IPS-20b (cell line): ENCODE measurements around the gene PRAMEF17.
"Not testable (repeated sequence)": the region's sequence is repeated elsewhere in the genome, so short reads cannot be mapped to it uniquely, and the experiment has no call there.

Source experiments
- H3K27ac ChIP-seq: one replicate; pipeline ENCODE4 v1.5.1; 2013; ENCODE audit warnings: low read length
- H3K27me3 ChIP-seq: 2 replicates; pipeline ENCODE4 v1.6.1; 2013; ENCODE audit warnings: mild to moderate bottlenecking, low read length, inconsistent platforms; ENCODE audit not compliant: insufficient read depth
- H3K36me3 ChIP-seq: 2 replicates; pipeline ENCODE4 v1.6.1; 2013; ENCODE audit warnings: low read depth, mild to moderate bottlenecking, inconsistent platforms, low read length, moderate library complexity; ENCODE audit not compliant: insufficient read depth
- H3K4me1 ChIP-seq: 2 replicates; pipeline ENCODE4 v1.6.1; 2013; ENCODE audit warnings: mild to moderate bottlenecking, control low read depth, inconsistent platforms, low read length, moderate library complexity; ENCODE audit not compliant: insufficient read depth
- H3K4me3 ChIP-seq: 2 replicates; pipeline ENCODE4 v1.5.1; 2013; ENCODE audit warnings: mild to moderate bottlenecking, low read length, inconsistent platforms
- H3K9ac ChIP-seq: 2 replicates; pipeline ENCODE4 v1.6.1; 2013; ENCODE audit warnings: low read depth, mild to moderate bottlenecking, inconsistent platforms, low read length, moderate library complexity
- H3K9me3 ChIP-seq: 2 replicates; pipeline ENCODE4 v1.6.1; 2013; ENCODE audit warnings: mild to moderate bottlenecking, low read depth, low read length, inconsistent platforms; ENCODE audit not compliant: insufficient read depth

The PRAMEF17 gene, protein sequence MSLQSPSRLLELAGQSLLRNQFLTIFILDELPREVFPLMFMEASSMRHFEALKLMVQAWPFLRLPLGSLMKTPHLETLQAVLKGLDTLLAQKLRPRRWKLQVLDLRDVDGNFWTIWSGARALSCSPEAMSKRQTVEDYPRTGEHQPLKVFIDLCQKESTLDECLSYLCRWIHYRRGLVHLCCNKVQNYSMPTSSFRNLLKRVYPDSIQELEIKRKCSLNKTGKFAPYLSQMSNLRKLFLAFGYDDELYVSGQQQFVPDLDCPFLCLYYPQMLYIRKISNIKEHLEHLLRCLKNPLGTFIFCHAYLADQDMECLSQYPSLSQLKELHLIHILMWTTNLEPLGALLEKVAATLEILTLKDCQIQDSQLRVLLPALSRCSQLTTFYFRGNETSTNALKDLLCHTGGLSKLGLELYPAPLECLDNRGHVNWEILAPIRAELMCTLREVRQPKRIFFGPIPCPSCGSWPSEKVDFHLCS

DNA sequence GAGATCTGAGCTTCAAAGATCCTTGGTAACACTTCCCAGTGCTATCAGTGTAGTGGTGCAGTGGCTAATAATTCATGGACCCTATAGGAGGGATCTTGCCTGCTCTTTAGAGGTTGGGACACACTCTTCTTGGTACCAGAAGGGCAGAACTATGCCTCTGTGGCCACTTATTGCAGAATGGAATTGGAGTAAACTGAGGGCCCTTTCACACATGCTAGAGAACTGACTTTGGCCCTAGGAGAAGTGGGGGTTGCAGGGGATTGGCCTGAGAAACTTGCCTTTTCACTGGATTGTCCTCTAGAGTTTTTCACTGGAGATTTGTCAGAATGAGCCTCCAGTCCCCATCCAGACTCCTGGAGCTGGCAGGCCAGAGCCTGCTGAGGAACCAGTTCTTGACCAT, at the start of gene PRAMEF17:
Gene PRAMEF17, plus strand, starts transcription at position 301 of the 400 bp plus-strand sequence. Its CDS starts 26 bp downstream, at position 327.
- peaks cover 65% of the 10 kb centered on the region for H3K9me3 ChIP-seq
- H3K27ac ChIP-seq, H3K36me3 ChIP-seq, H3K9ac ChIP-seq, H3K27me3 ChIP-seq, H3K4me3 ChIP-seq, H3K4me1 ChIP-seq: not testable (repeated sequence)

DNA sequence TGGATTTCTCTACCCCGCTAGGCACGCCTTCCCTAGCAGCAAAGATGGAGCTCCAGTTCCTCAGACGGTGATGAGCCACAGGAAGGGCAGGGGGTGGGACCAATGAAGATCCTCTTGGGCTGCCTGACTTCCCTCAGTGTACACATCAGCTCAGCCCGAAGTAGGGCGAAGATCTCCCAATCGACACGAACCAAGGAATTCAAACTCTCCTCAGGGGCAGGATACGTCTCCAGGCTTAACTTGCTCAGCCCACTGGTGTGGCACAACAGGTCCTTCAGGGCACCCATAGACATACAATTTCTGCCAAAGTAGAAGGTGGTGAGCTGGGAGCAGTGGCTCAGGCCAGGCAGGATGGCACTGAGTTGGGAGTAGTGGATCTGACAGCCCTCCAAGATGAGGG, 46.9 kb upstream of the PRAMEF17 start:
- not testable (repeated sequence) for H3K9ac ChIP-seq, H3K4me1 ChIP-seq

DNA sequence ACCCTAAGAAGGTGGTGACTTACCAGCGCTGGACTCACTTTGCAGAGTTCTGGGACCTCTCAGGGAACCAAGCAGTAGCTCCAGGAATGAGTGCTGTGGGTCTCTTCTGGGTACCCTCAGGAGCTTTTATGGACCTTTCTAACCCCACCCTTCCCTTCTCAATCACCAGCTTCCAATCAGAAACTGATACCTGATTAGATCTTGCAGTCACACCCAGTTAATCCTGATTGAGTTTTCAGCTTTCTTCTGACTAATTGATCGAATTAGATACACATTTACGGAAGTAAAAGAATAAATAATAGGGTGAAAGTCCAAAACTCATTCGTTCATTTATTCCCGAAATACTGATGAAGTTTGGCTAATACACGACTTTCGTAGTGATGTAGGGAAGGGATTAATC, 42.4 kb upstream of the PRAMEF17 start, which contains the start of gene PRAMEF14:
Gene PRAMEF14, minus strand, starts transcription at position 101 of the 400 bp plus-strand sequence. CDS start 1,820 bp downstream, outside the sequence.
- H3K4me1 ChIP-seq, H3K36me3 ChIP-seq, H3K4me3 ChIP-seq, H3K27me3 ChIP-seq, H3K27ac ChIP-seq, H3K9ac ChIP-seq, H3K9me3 ChIP-seq: not testable (repeated sequence)

More for the DNA sequence above, 46.9 kb upstream of the PRAMEF17 start:
- not testable (repeated sequence) for H3K4me3 ChIP-seq, H3K9me3 ChIP-seq, H3K27me3 ChIP-seq, H3K27ac ChIP-seq, H3K36me3 ChIP-seq

DNA sequence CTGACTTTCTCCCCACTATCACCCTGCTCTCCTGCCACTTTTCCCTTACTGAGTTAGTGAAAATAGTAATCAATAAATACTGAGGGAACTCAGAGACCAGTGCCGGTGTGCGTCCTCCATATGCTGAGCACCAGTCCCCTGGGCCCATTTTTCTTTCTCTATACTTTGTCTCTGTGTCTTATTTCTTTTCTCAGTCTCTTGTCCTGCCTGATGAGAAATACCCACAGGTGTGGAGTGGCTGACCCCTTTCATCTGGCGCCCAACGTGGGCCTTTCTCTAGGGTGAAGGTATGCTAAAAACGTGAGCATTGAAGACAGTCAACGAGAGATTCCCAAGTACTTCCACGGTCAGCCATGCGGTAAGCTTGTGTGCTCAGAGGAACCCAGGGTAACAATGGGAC, 36.0 kb upstream of the PRAMEF17 start:
- H3K4me1 ChIP-seq, H3K27me3 ChIP-seq, H3K36me3 ChIP-seq, H3K4me3 ChIP-seq, H3K9ac ChIP-seq, H3K9me3 ChIP-seq, H3K27ac ChIP-seq: not testable (repeated sequence)

DNA sequence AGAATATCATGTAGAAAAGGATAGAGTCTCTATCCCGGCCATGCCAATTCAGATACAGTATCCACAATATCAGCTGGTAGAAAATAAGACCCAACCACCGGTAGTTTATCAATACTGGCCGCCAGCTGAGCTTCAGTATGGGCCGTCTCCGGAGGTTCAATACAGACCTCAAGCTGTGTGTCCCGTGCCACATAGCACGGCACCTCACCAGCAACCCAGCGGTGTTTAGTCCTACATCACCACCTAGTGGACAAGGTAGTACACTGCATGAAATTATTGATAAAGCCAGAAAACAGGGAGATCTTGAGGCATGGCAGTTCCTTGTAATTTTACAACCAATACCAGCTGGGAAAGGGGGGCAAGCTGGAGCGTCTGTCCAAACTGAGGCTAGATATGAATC, 35.0 kb upstream of the PRAMEF17 start:
- not testable (repeated sequence) for H3K27ac ChIP-seq, H3K36me3 ChIP-seq, H3K9ac ChIP-seq, H3K4me1 ChIP-seq, H3K27me3 ChIP-seq, H3K4me3 ChIP-seq, H3K9me3 ChIP-seq

DNA sequence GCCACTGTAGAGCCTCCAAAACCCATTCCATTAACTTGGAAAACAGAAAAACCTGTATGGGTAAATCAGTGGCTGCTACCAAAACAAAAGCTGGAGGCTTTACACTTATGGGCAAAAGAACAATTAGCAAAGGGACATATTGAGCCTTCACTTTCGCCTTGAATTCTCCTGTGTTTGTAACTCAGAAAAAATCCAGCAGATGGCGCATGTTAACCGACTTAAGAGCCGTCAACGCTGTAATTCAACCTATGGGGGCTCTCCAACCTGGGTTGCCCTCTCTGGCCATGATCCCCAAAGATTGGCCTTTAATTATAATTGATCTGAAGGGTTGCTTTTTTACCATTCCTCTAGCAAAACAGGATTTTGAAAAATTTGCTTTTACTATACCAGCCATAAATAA, 32.7 kb upstream of the PRAMEF17 start:
- H3K4me1 ChIP-seq, H3K4me3 ChIP-seq, H3K9me3 ChIP-seq, H3K9ac ChIP-seq, H3K27me3 ChIP-seq, H3K36me3 ChIP-seq, H3K27ac ChIP-seq: not testable (repeated sequence)

DNA sequence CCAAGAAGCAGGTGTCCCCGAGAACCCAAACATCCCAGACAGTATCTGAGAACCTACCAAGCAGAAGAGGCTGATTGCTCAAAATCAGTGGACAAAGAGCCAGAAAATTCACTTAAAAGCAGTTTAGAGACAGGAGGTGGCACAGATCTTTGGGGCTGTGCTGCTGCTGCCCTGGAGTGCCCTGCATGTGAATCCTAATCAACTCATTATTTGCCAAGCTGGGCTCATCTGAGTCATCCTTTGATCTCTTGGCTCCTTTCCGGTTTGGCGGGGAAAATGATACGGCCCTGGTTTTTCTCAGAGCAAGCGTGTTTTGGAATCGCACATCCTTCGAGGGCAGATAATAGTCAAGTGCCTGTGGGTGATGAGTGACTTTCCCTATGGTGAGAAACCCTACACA, 27.1 kb upstream of the PRAMEF17 start:
- H3K27ac ChIP-seq, H3K4me3 ChIP-seq, H3K36me3 ChIP-seq, H3K9ac ChIP-seq, H3K4me1 ChIP-seq, H3K27me3 ChIP-seq: not testable (repeated sequence)
- peaks cover 10% of the 10 kb centered on the region for H3K9me3 ChIP-seq

DNA sequence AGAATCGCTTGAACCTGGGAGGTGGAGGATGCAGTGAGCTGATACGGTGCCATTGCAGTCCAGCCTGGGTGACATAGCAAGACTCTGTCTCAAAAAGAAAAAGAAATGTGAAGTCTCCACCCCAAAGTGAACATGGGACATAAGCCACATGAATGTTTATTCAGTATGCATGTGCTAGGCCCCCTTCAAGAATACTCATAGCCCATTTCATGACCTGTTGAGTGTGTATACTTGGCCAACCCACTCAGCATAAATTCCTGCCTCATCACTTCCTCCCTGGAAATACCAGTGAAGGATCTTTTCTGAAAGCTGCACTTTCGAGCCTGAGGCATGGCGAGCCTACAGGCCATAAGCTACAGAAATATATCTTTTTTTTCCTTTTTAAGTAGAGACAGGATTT, 24.5 kb upstream of the PRAMEF17 start:
- not testable (repeated sequence) for H3K36me3 ChIP-seq, H3K27me3 ChIP-seq, H3K4me1 ChIP-seq, H3K9ac ChIP-seq, H3K27ac ChIP-seq, H3K4me3 ChIP-seq
- peaks cover 30% of the 10 kb centered on the region for H3K9me3 ChIP-seq

DNA sequence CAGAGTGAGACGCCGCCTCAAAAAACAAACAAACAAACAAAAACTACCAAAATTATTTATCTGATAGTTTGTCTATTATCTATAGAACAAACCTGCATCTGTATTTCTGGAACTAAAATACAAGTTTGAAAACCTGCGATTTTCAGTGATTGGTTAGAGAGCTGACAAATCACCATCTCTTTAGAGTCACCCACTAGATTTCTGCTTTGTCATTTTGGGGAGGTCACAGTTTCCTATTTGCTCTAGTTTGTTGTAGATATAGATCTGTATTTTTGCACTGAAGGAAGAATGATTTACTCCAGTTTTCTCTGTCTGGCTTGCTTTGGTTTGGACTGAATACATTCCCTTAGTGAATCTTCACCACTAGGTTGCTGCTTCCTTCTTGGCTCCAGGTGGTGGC, 22.9 kb upstream of the PRAMEF17 start:
- not testable (repeated sequence) for H3K4me3 ChIP-seq, H3K27me3 ChIP-seq, H3K9ac ChIP-seq, H3K36me3 ChIP-seq, H3K27ac ChIP-seq, H3K4me1 ChIP-seq
- peaks cover 41% of the 10 kb centered on the region for H3K9me3 ChIP-seq

DNA sequence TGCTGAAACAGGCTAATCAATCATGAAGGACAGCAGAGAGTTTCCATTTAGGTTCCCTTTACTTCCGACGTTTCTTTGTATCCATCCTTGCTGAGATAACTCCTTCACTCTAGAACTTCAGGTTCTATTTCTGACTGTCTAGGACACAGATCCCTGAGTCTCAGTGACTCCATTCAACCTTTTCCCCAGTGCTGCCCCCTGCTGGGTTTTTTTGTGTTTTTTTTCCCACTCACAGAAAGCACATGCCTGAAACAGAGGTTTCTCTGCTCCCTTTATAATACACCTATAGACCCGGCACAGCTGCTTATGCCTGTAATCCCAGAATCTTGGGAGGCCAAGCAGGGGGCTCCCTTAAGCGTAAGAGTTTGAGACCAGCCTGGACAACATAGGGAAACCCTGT, 20.9 kb upstream of the PRAMEF17 start:
- not testable (repeated sequence) for H3K4me1 ChIP-seq, H3K27me3 ChIP-seq, H3K4me3 ChIP-seq, H3K36me3 ChIP-seq, H3K27ac ChIP-seq, H3K9ac ChIP-seq
- H3K9me3 ChIP-seq: peaks cover 59% of the 10 kb centered on the region

DNA sequence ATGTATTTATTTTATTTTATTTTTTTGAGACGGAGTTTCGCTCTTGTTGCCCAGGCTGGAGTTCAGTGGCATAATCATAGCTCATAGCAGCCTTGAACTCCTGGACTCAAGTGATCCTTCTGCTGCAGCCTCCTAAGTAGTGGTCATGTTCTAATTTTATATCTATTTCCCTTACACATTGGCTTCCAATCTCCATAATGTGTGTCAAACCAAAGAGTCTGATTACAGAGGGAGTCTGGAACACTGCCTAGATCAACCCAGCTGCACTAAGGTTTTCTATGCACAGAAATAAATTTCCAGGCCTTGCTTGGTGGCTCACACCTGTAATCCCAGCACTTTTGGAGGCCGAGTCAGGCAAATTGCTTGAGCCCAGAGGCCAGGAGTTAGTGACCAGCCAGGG, 10.4 kb upstream of the PRAMEF17 start:
- H3K9ac ChIP-seq, H3K4me3 ChIP-seq, H3K4me1 ChIP-seq, H3K27ac ChIP-seq, H3K27me3 ChIP-seq, H3K36me3 ChIP-seq: not testable (repeated sequence)
- H3K9me3 ChIP-seq: peaks cover 40% of the 10 kb centered on the region

DNA sequence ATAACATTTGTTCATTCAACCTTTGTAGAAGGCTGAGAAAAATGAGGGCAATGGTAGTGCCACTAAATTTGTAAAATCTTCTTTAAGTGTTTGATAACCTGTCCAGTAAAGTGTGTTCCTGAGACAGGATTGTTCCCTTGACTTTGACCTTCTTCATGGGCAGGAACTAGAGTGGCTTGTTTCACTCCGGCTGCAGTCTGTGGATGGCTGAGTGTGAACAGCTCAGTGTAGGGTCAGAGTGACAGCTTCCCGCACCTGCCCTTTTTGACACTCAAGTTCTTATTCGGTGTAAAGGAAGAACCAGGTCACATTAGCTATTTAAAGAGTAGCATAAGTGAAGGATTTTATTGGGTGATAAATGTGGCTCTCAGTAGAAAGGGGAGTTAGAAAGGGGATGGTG, 9.1 kb upstream of the PRAMEF17 start:
- not testable (repeated sequence) for H3K27ac ChIP-seq, H3K27me3 ChIP-seq, H3K4me1 ChIP-seq, H3K9ac ChIP-seq, H3K36me3 ChIP-seq, H3K4me3 ChIP-seq
- peaks cover 31% of the 10 kb centered on the region for H3K9me3 ChIP-seq
